Iris pigment epithelial cell (primary cell): Measurements from ENCODE around the gene CHAMP1.
"Not testable (repeated sequence)": the region's sequence is repeated elsewhere in the genome, so short reads cannot be mapped to it uniquely, and the experiment has no call there.

Experiments used
- DNase-seq: peaks from one replicate; pipeline ENCODE4 v3.0.0-alpha.2; 2011; ENCODE audit warnings: low read depth

Gene CHAMP1

DNA sequence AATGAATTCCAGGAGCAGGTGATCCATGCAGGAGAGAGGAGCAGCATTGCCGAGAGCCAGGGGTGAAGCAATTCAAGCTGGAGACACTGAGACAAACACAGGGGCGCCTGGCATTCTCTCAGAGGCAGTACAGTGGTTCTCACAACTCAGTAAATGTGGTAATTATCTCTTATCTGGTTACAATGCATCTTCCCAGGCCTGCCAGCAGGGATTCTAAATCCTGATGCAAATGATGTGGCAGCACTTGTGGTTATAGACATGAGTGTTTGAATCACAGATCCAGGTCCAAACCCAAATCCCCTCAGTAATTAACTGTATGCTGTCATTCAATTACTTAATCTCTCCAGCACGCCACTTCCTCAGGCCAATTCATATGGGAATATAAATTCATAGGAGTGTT lies 19.6 kb downstream of the CHAMP1 start:
- DNase-seq, result not testable (repeated sequence)

DNA sequence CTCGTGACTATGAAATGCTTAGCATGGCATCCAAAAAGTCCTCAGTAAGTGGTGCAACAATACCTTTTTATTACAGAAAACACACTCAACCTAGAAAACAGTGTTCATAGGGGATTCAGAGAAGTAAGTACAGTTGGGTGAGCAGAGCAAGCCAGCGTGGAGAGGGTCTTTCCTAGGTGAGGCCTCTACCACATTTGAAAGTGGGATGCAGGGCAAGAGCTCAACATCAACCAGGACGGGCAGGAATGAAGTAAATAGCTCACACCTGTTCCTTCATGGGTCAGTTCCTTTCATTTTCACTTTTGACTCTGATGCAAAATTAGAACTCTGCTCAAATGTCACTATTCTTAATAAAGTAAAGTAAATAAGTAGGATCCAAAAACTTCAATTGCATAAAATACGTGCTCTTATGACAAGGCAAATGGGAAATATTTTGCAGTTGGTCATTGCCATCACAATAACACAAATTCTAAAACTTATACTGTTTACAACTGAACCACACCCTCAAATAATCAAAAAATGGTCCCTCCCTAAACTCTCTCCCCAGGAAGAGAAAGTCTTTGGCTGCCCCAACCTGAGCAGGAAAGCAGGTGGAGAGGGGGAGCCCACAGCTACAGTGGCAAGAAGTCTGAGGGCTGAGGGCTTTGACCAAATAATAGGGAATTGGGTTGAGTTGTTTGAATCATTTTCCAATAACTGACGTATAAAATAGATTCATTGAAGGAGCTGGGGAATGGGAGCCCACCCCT lies 20.2 kb downstream of the CHAMP1 start:
- DNase-seq, result no peak

DNA sequence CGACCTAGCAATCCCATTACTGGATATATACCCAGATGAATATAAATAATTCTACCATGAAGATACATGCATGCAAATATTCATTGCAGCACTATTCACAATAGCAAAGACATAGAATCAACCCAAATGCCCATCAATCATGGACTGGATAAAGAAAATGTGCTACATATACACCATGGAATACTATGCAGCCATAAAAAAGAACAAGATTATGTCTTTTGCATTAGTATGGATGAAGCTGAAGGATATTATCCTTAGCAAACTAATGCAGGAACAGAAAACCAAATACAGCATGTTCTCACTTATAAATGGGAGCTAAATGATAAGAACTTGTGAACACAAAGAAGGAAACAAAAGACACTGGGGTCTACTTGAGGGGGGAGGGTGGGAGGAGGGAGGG lies 22.2 kb downstream of the CHAMP1 start:
- DNase-seq, result not testable (repeated sequence)

DNA sequence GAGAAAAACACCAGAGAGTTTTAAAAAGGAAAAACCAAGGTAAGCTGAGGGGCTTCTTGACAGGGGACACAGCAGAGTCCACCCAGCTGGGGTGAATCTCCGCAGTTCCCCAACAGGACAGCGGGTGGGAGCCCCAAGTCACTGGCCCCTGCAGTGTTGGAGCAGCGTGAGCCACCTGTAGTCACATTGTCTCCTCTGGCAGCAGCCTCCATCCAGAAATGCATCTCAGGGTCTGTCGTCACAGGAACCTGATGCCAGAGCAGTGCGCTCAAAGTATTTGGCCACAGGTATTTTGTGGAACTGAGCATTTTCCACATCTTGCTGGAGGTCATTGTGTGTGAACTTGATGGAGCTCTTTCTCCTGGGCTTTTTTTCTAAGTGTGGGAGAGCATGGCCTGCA lies 24.7 kb downstream of the CHAMP1 start:
- DNase-seq, result no peak

DNA sequence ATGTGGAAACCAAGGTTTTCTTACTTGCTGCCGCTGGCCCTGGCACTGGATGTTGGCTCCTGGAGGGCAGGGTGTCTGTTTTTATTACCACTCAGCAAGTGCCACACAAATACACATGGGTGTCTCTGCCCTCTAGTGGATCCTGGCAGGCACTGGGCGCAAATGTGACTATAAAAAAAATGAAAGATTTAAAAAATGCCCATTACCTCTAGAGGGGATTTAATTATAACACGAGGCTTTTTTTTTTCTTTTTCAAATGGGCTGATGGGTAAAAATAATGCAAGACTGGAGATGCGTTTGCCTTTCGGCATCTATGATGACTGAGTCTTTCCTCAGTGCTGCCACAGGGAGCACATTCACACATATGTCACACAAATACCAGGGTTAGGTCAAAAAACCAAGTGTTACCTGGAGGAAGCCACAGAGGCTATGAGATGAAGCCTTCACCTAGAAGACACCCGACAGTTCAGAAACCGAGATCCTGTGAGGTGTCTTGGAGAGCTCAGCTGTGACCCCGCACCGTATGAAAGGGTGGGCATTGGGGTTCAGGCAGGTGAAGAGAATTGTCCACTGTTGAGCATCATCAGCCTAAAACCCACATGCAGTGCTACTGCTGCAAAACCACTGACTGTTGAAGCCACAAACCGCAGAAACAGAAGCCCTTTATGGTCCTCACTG lies 25.7 kb downstream of the CHAMP1 start:
- peak; percentile 26 for DNase-seq

DNA sequence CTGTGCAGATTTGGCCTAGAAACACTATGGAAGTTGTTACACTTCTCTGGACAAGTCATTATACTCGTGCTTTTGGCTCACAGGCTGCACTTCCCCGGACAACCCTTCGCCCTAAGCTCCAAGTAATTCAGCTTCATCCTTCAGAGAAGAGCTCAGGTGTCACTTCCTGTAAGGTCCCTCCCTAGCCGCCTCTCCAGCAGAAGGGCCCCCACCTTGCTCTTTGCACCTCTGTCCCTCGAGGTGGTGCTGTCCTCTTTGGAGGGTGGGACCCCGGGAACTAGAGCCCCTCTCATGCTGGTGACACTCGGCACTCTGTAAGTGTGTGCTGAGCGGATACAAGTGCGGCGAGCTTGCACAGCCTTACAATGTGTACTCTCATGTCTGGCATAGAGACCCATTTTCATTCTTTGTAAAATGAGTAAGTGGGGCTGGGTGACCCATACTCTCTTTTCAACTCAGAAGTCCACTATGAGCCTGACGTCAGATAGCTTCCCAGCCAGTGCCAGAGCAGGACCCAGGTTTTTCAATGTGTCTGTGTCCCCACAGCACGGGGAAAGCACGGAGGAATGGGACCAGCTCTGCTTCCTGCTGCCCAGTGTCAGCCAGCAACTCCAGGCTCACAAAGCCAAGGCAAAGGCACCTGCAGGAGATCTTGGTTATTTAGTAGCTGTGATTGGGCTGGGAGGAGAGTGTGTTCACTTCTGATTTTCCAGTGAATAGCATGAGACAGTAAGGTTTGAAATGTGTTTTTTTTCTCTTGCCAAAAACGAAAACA lies 26.9 kb downstream of the CHAMP1 start:
- DNase-seq, result no peak

GRCh38 chr13:114347256-114347655 lies 33.0 kb downstream of the CHAMP1 start:
- DNase-seq, result not testable (repeated sequence)

- peak; percentile 19 for DNase-seq
Measured at GRCh38 chr13:114352763-114353162, 38.5 kb downstream of the CHAMP1 start.

DNA sequence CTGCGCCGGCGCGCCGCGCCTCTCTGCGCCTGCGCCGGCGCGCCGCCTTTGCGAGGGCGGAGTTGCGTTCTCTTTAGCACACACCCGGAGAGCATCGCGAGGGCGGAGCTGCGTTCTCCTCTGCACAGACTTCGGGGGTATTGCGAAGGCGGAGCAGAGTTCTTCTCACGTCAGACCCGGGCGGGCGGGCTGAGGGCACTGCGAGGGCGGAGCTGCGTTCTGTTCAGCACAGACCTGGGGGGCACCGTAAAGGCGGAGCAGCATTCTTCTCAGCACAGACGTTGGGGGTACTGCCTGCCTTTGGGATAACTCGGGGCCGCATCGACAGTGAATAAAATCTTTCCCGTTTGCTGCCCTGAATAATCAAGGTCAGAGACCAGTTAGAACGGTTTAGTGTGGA lies 39.1 kb downstream of the CHAMP1 start:
- DNase-seq, result not testable (repeated sequence)
